Adipocyte (in vitro differentiated cells): Measurements from ENCODE around the gene TMPRSS4.

Source experiments
- DNase-seq: peaks from one replicate; pipeline ENCODE4 v3.0.0-alpha.2; 2015; ENCODE audit warnings: low read depth
- H3K27me3 ChIP-seq: replicated peaks from 2 replicates; pipeline ENCODE4 v1.7.0; 2013; ENCODE audit warnings: mild to moderate bottlenecking, low read length, moderate library complexity; ENCODE audit not compliant: control insufficient read depth, insufficient read depth
- H3K36me3 ChIP-seq: 2 replicates; pipeline ENCODE4 v1.7.0; 2013; ENCODE audit warnings: low read length, mild to moderate bottlenecking, moderate library complexity; ENCODE audit not compliant: control insufficient read depth, insufficient read depth, severe bottlenecking
- H3K4me1 ChIP-seq: 2 replicates; pipeline ENCODE4 v1.7.0; 2013; ENCODE audit warnings: mild to moderate bottlenecking, low read length, moderate library complexity; ENCODE audit not compliant: control insufficient read depth, insufficient read depth
- H3K4me3 ChIP-seq: 2 replicates; pipeline ENCODE4 v1.7.0; 2013; ENCODE audit warnings: mild to moderate bottlenecking, low read length, moderate library complexity
- H3K9ac ChIP-seq: 2 replicates; pipeline ENCODE4 v1.7.0; 2013; ENCODE audit warnings: mild to moderate bottlenecking, low read length, moderate library complexity
- H3K9me3 ChIP-seq: 2 replicates; pipeline ENCODE4 v1.7.0; 2013; ENCODE audit warnings: mild to moderate bottlenecking, low read length, moderate library complexity; ENCODE audit not compliant: control insufficient read depth

The TMPRSS4 gene

DNA sequence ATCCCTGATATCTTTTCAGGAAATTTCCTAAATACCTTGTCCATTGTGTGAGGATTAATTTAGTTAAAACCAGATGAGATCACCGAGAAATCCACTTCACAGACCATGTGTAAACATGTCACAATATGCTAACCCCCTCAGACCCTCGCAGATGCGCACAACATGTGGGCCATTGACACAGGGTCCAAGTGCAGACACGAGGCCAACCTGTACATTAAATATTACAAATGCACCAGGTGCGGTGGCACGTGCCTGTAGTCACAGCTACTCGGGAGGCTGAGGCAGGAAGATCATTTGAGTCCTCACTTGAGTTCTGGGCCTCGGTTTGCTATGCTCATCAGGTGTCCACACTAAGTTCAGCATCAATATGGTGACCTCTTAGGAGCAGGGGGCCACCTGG lies 9.9 kb upstream of the TMPRSS4 start:
- Histone ChIP-seq H3K36me3 (no peaks in the 10 kb centered on the region), H3K4me1 (no peaks in the 10 kb centered on the region), H3K4me3 (no peak overlapping the region), H3K9me3 (no peaks in the 10 kb centered on the region), H3K27me3 (peaks cover 50% of the 10 kb centered on the region), H3K9ac (no peak overlapping the region)
- DNase-seq = no peak

DNA sequence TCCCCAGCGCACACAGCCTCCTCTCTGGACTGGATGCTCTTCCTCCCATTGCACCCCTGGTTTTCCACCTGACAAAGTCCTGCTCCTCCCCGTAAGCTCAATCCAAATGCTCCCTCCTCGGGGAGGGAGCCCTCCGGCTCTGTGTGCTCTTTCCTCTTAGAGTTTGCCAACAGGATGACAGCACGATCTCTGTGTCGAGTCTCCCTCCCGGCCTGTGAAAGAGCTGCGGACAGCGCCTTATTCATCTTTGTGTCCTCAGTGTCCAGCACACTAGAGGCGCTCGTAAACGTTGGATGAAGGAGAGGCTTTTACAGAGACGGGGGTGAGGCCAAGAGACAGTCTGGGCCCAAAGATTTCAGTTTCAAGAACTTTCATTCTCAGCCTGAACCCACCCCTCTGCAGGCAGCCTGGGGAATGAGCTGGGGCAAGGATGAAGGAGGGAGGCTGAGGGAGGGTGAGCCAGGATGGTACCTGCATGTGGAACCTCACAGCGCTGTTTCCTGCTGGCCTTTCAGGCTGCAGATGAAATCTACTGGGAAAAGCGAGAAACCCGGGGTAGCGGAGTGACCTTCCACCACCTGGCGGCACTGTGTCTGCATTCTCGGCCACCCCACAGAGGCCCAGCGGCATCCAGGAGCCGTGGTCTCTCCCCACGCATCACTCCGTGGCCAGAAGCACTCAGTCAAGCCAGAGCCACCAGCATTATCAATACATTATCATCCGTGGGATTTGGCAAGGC lies 8.5 kb upstream of the TMPRSS4 start:
- Histone ChIP-seq H3K27me3 (peaks cover 59% of the 10 kb centered on the region), H3K4me3 (no peak overlapping the region), H3K36me3 (no peaks in the 10 kb centered on the region), H3K9ac (no peak overlapping the region), H3K9me3 (no peaks in the 10 kb centered on the region), H3K4me1 (no peaks in the 10 kb centered on the region)
- DNase-seq = no peak

DNA sequence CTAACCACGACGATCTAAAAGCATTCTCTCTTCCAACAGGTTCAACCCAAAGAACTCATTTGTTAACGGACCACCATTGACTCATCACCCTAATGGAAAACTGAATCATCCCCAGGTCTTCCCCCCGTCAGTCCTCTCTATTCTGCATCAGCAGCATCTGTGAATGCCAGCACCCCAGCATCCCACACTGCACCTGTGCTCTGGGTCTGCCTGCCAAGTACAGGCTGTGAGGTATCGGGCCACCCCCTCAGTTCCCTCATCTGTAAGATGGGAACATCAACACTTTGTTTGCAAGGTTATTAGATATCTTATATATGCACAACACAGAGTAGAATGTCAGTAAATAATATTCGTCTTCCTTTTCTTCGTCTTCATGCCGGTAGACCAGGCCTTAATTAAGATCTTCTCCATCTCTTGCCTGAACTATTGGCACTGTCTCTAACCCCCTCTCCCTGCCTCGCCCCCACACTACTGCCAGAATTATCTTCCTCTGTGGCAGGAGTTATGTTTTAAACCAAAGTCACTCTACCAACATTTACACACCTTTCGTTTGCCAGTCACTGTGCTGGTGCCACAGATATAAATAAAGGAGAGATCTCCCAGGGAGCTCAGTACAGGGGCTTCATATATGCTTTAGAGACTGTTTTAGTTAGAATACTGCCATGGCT lies 7.8 kb upstream of the TMPRSS4 start:
- H3K4me1 ChIP-seq = no peaks in the 10 kb centered on the region
- H3K9ac ChIP-seq = no peak overlapping the region
- H3K36me3 ChIP-seq = no peaks in the 10 kb centered on the region
- peaks cover 57% of the 10 kb centered on the region for H3K27me3 ChIP-seq
- H3K4me3 ChIP-seq = no peak overlapping the region
- H3K9me3 ChIP-seq = no peaks in the 10 kb centered on the region
- DNase-seq = no peak

DNA sequence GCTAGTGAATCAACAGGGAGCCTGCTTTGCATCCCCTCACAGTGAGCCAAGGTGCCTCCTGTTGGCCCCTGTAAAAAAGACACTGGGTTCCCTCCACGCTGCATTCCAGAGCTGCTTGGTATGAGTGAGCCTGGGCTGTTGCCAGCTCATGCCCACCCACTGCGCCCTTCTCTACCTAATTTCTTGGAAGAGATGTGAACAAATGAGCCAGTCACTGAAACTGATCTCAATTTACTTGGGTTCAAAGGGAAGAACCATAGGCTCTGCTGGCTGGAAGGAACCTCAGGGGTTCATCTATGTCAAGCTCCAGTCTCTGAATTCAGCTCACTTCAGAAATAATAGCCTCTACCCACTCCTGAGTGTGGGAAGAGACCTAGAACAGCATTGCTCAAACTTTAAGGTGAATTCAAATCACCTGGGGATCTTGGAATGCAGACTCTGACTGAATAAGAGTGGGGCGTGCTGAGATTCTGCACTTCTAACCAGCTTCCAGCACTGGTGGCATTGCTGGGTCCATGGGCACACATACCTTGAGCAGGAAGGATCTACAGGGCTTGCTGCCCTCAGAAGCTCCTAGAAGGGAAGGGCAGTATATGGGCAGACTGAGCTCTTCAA lies 5.4 kb upstream of the TMPRSS4 start:
- DNase-seq = no peak
- Histone ChIP-seq H3K36me3 (no peaks in the 10 kb centered on the region), H3K9ac (no peak overlapping the region), H3K4me1 (no peaks in the 10 kb centered on the region), H3K9me3 (peaks cover 3% of the 10 kb centered on the region), H3K4me3 (no peak overlapping the region), H3K27me3 (peaks cover 44% of the 10 kb centered on the region)

DNA sequence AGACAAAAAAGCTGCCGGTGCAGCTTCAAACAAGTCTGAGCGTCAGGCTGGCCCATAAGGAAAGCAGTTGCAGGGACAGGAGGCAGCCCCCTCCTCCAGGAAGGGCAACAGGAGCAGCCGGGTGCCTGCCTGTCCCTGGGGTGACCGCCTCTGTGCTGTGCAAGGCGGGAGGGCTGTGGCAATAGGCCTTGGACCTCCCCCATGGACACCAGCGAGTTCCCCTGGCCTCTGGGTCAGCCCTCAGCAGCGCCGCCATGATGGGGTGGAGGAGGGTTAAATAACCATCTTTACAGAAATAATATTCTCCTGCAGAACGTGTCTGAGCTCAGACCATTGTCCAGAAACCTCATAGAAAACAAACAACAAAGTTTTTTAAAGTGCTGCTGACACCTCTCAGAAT lies 3.3 kb upstream of the TMPRSS4 start:
- Histone ChIP-seq H3K4me3 (no peak overlapping the region), H3K4me1 (no peaks in the 10 kb centered on the region), H3K9ac (no peak overlapping the region), H3K36me3 (no peaks in the 10 kb centered on the region), H3K9me3 (peaks cover 6% of the 10 kb centered on the region), H3K27me3 (peaks cover 53% of the 10 kb centered on the region)
- no peak for DNase-seq

DNA sequence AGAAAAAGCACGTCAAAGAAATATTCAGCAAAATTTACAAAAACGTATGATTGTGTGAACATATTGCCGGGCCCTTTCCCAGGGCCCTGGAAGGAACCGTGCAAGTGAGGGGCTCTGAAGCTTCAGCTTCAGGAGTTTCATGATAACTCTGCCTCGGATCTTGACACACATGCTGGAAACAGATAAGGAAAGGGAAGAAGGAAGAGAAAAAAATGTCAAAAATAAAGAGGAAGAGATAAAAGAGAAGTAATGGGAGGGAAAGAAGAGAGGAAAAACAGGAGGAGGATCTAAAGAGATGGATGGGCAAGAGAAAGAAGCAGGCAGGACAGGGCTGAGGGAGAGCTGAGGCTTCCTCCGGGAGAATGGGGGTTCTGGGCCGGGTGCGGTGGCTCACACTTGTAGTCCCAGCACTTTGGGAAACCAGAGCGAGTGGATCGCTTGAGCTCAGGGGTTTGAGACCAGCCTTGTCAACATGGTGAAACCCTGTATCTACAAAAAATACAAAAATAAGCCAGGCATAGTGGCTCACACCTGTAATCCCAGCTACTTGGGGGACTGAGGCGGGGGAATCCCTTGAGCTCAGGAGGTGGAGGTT lies 2.7 kb upstream of the TMPRSS4 start:
- peaks cover 6% of the 10 kb centered on the region for H3K9me3 ChIP-seq
- DNase-seq = no peak
- no peaks in the 10 kb centered on the region for H3K4me1 ChIP-seq
- H3K9ac ChIP-seq = no peak overlapping the region
- H3K4me3 ChIP-seq = no peak overlapping the region
- peaks cover 56% of the 10 kb centered on the region for H3K27me3 ChIP-seq
- no peaks in the 10 kb centered on the region for H3K36me3 ChIP-seq

DNA sequence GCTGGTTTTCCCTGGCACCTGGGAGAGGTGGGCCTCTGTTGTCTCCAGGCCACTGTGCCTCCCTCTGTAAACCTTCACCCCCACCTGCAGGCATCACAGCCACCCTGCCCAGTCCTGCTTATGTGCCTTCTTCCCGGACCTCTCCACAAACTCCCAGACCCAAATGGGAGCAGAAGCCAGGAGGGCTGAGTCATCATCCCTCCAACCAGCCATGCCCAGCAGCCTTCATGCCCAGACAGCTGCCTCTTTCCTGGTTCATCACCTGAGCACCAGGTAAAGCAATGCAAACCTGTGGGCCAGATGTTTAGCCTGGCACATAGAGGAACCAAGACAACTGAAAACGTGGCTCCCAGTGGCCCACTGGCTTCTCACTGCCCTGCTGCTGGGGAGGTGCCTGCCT lies 2.1 kb upstream of the TMPRSS4 start:
- peaks cover 6% of the 10 kb centered on the region for H3K9me3 ChIP-seq
- H3K36me3 ChIP-seq = no peaks in the 10 kb centered on the region
- H3K4me1 ChIP-seq = no peaks in the 10 kb centered on the region
- H3K4me3 ChIP-seq = no peak overlapping the region
- DNase-seq = no peak
- H3K9ac ChIP-seq = no peak overlapping the region
- peaks cover 62% of the 10 kb centered on the region for H3K27me3 ChIP-seq

DNA sequence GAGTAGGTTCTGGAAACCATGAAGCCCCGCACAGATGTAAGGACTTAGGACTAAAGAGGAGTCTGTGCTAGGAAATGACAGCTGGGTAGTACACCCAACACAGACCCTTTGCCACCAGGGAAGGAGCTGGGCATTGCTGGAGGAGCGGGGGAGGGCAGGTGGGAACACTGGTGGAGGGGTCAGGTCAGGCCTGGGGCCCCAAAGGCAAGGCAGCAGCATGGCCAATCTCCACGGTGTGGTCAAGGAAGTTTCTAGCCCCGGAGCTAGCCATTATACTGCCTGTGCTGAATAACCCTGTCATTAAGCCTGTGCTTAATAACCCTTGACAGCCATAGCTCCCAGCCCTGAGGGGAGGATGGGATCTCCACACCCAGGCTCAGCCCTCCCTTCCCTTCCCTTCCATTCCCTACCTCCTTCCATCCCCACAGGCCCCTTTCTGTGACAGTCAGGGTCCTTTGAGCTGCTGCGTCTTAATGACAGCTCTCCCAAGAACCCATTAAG lies 2.1 kb downstream of the TMPRSS4 start:
- Histone ChIP-seq H3K27me3 (peaks cover 60% of the 10 kb centered on the region), H3K36me3 (no peaks in the 10 kb centered on the region), H3K9me3 (peaks cover 10% of the 10 kb centered on the region), H3K4me1 (peaks cover 3% of the 10 kb centered on the region), H3K9ac (no peak overlapping the region), H3K4me3 (no peak overlapping the region)
- DNase-seq = no peak

DNA sequence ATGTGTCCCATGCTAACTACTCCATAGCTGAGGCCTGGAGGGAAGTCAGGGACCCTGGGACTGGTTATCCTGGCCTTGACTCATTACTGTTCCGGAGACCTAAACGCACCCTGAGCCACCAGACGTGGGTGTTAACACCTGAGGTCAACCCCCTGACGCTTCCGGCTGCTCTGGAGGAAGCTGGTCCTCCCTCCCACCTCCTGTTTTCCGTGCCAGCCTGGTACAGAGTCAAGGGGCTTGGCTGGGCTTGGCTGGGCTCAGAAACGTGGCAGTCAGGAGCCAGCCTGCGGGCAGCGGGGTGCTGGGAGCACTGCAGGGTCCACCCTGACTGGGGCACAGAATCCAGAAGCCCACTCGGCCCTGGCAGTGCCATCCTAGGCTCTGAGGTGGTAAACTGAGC lies 2.6 kb downstream of the TMPRSS4 start:
- DNase-seq = no peak
- Histone ChIP-seq H3K4me1 (peaks cover 5% of the 10 kb centered on the region), H3K36me3 (no peaks in the 10 kb centered on the region), H3K27me3 (peaks cover 60% of the 10 kb centered on the region), H3K9ac (no peak overlapping the region), H3K4me3 (no peak overlapping the region), H3K9me3 (peaks cover 10% of the 10 kb centered on the region)

DNA sequence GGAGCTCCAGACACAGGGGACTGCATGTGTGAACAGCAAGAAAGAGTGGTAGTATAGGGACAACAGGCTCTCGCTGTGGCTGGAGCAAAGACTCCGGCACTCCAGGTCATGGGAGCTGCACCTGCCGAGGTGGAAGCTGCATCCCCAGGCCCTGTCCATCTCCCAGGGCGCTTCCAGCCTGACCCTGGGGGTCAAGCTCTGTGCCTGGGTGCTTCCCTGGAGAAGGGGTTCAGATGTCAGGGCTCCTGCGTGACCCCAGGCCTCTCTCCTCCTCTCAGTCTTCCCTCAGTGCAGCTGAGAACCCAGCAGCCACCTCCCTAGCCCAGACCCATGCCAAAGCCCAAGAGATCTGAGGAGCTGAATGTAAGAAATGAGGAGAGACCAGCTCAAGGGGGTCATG lies 3.4 kb downstream of the TMPRSS4 start:
- Histone ChIP-seq H3K27me3 (peaks cover 60% of the 10 kb centered on the region), H3K9ac (no peak overlapping the region)

DNA sequence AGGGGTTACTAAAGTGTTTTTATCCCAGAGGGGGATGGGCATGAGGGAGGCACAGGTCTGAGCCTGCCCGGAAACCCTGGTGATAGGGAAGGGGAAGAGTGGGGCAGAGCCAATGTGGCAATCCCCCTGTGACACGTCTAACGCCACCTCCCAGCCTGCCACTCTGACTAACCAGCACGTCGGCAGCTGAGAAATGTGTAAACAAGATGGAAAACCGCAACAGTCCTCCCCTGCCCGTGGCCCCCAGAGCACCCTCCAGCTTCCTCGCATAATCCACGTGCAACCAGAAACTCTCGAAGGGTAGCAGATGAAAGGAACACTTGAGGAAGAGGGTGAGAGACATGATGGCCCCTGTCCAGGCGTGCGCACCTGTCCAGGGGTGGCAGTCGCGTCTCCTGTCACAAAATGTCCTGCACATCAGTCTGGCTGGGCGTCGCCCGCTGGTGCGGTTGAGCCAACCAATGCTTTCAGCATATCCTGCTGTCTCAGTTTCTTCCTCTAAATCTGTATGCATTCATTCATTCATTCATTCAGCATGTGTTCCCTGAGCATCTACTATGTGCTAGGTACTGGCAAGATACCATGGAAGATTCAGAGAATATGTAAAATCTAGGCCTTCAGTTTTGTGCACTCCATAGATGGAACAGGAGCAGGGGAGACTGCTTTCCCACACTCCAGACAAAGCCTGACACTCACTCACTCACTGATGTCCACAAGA lies 4.5 kb downstream of the TMPRSS4 start:
- no peak overlapping the region for H3K4me3 ChIP-seq

More for the DNA sequence above, 3.4 kb downstream of the TMPRSS4 start:
- Histone ChIP-seq H3K4me3 (no peak overlapping the region), H3K36me3 (no peaks in the 10 kb centered on the region), H3K4me1 (peaks cover 5% of the 10 kb centered on the region), H3K9me3 (peaks cover 10% of the 10 kb centered on the region)
- no peak for DNase-seq

More for the DNA sequence above, 4.5 kb downstream of the TMPRSS4 start:
- no peaks in the 10 kb centered on the region for H3K36me3 ChIP-seq
- peaks cover 15% of the 10 kb centered on the region for H3K9me3 ChIP-seq
- no peak for DNase-seq
- peaks cover 5% of the 10 kb centered on the region for H3K4me1 ChIP-seq
- no peak overlapping the region for H3K9ac ChIP-seq
- H3K27me3 ChIP-seq = peaks cover 55% of the 10 kb centered on the region
